Breast epithelium (tissue), 3 donors: ENCODE results near the gene TIMD4.

ENCODE experiments used
- POLR2A ChIP-seq: fragments of 450-650 bp; IDR thresholded peaks from one replicate; pipeline ENCODE4 v1.6.1; 2016; ENCODE audit warnings: antibody characterized with exemption, mild to moderate bottlenecking, moderate library complexity
- POLR2AphosphoS5 ChIP-seq, 3 donors: sonication (generic); formaldehyde crosslinking; IDR thresholded peaks; one replicate each; pipeline ENCODE4 v1.6.1; 2017; ENCODE audit warnings: antibody characterized with exemption in 3 of 3
- TF ChIP-seq, protein P1 (sequence below), 3 donors: fragments of 450-650 bp; IDR thresholded peaks; one replicate each; pipeline ENCODE4 v1.5.1; 2016 to 2017; ENCODE audit warnings: antibody characterized with exemption in 3 of 3, mild to moderate bottlenecking in 3 of 3, moderate library complexity in 3 of 3

DNA sequence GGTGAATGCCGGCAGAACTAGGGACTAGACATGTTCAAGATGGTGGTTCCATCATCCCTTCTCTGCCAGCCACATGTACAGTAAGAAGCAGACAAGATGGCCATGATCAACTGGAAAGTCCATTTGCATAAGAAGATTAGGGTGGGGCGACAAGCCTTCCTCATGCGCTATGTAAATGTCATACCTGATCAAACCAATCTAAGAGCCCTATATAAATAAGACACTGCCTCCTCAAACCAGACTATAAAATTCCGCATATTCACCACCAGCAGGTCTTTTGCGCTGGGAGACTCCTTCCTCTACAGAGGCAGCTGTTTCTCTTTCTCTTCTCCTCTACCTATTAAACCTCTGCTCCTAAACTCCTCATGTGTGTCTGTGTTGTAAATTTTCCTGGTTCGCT lies 53.8 kb downstream of the TIMD4 start:
- TF ChIP-seq, protein P1, sequence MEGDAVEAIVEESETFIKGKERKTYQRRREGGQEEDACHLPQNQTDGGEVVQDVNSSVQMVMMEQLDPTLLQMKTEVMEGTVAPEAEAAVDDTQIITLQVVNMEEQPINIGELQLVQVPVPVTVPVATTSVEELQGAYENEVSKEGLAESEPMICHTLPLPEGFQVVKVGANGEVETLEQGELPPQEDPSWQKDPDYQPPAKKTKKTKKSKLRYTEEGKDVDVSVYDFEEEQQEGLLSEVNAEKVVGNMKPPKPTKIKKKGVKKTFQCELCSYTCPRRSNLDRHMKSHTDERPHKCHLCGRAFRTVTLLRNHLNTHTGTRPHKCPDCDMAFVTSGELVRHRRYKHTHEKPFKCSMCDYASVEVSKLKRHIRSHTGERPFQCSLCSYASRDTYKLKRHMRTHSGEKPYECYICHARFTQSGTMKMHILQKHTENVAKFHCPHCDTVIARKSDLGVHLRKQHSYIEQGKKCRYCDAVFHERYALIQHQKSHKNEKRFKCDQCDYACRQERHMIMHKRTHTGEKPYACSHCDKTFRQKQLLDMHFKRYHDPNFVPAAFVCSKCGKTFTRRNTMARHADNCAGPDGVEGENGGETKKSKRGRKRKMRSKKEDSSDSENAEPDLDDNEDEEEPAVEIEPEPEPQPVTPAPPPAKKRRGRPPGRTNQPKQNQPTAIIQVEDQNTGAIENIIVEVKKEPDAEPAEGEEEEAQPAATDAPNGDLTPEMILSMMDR (IDR thresholded peaks at IDR 0.05): no peak
- TF ChIP-seq POLR2A: no peak
- no peak for TF ChIP-seq POLR2AphosphoS5 (IDR thresholded peaks at IDR 0.05)
